Sigmoid colon (tissue), 4 donors: Measurements from ENCODE around the gene SERPINA5.

ENCODE experiments used
- EP300 ChIP-seq, 4 donors: sonication (generic); formaldehyde crosslinking; IDR thresholded peaks; one replicate each; pipeline ENCODE4 v1.6.1; 2017; ENCODE audit warnings: antibody characterized with exemption in 4 of 4
- TF ChIP-seq, protein P1 (sequence below), 4 experiments: fragments of 450-650 bp in 3 of 4; fragments of 200-600 bp in 1 of 4; IDR thresholded peaks; one replicate each; pipeline ENCODE4 v1.5.1; 2016 to 2019; ENCODE audit warnings: antibody characterized with exemption in 4 of 4, mild to moderate bottlenecking in 3 of 4, moderate library complexity in 2 of 4

DNA sequence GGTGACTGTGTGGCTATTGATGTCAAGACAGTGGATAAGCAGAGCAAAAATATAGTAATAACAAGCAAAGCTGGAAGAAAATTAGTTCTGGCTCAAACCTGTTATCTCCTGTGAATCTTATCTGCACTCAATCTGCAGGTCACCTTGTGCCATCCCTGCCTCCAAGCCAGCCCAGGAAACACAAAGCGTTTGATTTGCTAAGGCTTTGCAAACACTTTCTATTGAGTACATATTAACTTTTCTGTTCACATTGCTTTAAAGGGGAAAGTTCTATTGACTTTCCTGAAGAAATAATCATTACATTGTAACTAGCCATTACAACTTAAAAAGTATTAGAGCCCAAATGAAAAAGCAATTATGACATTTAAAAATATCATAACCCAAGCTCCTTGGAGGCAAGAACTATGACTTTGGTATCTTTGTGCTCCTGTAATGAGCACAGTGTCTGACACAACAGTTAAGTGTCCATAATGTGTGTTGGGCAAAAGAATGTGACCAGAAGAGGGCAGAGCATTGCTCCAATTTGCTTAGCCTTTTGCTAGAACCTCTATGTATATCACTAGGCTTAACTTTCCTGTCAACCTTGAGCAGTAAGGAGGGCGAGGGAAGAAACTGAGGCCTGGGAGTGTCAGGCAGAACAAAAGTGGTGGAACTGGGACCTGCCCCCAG lies 55.7 kb downstream of the SERPINA5 start:
- TF ChIP-seq, protein P1, sequence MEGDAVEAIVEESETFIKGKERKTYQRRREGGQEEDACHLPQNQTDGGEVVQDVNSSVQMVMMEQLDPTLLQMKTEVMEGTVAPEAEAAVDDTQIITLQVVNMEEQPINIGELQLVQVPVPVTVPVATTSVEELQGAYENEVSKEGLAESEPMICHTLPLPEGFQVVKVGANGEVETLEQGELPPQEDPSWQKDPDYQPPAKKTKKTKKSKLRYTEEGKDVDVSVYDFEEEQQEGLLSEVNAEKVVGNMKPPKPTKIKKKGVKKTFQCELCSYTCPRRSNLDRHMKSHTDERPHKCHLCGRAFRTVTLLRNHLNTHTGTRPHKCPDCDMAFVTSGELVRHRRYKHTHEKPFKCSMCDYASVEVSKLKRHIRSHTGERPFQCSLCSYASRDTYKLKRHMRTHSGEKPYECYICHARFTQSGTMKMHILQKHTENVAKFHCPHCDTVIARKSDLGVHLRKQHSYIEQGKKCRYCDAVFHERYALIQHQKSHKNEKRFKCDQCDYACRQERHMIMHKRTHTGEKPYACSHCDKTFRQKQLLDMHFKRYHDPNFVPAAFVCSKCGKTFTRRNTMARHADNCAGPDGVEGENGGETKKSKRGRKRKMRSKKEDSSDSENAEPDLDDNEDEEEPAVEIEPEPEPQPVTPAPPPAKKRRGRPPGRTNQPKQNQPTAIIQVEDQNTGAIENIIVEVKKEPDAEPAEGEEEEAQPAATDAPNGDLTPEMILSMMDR (IDR thresholded peaks at IDR 0.05) = no peak
- no peak for TF ChIP-seq EP300 (IDR thresholded peaks at IDR 0.05)
